ENCODE results near the gene CUX1. TPM values are rescaled to one million over a fixed set of nuclear protein-coding genes. Genes with fewer than 3 reads are reported as not detected.
"Not testable (repeated sequence)": the region's sequence is repeated elsewhere in the genome, so short reads cannot be mapped to it uniquely, and the experiment has no call there.

Gene CUX1
- total RNA-seq, 1 donor, result 99.1 TPM

DNA sequence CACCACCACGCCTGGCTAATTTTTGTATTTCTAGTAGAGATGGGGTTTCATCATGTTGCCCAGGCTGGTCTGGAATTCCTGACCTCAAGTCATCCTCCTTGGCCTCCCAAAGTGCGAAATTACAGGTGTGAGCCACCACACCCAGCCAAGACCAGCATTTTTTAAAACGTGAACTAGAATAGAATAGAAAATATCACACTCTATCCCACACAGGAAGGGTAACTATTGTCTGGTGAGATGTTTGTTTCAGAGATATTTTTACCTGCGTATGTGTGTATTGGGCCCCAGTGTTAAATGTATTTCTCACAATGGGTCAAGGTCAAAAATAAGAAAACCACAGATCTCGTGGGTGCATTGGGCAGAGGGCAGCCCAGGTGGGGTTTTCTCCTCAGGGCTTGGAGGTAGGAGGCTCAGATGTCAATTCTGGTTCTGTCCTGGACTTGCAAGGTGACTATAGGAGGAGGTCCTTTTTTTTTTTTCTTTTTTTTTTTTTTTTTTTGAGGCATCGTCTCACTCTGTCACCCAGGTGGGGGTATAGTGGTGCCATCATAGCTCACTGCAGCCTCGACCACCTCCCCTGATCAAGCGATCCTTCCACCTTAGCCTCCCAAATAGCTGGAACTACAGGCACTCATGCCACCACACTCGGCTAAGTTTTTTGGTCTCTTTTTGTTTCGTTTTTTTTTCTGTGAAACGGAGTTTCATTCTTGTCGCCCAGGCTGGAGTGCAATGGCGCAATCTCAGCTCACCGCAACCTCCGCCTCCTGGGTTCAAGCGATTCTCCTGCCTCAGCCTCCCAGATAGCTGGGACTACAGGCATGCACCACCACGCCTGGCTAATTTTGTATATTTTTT lies 488.2 kb downstream of the CUX1 start:
- no peak for DNase-seq (ENCODE audit: low read depth in 2 of 3, low spot score in 2 of 3)

DNA sequence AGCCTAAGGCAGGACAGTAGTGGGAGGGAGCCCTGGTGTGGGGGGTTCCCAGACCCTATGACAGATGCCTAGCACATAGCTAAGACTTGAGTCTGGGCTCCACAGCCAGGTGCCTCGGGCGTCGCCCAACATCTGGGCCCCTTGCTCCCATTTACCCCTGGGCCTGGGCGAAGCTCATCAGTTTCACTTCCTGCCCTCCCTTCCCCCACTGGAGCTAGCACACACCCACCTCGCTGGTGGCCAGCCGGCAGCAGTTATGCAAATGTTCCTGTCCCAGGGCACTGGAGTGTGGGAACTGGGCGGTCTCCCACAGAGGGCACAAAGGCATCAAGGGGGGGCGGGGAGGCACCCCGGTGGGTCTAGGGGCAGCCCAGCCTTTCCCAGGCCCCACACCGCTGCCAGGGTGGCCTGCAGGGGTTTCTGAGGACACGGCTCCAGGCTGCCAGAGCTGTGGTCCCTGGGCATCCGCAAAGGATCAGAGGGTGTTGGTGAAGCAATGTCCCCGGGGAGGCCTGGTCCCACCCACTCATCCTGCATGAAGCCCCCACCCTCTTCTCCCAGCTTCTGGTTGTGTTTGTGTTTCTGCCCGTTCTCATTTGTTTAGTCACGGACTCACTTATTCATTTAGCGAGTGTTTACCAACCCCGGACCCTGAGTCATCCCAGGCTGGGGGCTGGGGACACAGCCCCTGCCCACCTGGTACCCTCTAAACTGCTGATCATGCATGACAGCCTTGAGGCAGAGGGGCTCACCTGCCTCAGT lies 489.7 kb downstream of the CUX1 start:
- DNase-seq (ENCODE audit: low read depth in 2 of 3, low spot score in 2 of 3), result no peak

DNA sequence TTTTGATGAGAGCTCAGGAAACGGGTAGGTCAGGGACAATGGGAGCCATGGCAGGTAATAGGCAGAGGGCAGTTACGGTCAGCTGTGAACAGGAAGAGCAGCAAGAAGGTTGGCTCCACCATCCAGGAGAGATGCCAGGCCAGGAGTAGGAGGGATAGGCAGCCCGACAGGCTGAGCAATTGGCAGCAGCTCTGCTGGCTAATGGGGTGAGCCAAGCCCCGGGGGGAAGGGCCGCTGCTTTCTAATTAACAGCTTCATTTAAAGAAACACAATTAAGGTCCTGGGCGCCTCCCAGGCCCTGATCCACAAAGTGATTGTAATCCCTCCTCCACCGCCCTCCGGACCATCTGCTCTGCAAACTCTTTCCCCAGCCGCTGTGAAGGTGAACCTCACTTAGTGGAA lies 493.0 kb downstream of the CUX1 start:
- DNase-seq (ENCODE audit: low read depth in 2 of 3, low spot score in 2 of 3), result no peak

DNA sequence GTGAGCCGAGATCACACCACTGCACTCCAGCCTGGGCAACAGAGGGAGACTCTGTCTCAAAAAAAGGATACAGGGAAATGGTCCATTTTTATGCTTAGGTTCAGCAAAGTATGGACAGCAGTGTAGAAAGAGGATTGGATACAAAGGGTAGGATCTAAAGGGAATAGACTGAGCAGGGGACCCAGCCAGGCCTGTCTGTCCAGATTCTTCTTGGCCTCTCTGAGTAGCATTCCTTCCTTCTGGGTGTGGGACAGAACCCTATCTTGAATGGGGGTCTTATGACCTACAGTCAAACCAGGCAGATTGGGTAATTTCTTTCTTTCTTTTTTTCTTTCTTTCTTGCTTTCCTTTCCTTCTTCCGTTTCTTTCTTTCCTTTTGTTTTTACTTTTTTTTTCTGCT lies 494.9 kb downstream of the CUX1 start:
- DNase-seq (ENCODE audit: low read depth in 2 of 3, low spot score in 2 of 3), result no peak

DNA sequence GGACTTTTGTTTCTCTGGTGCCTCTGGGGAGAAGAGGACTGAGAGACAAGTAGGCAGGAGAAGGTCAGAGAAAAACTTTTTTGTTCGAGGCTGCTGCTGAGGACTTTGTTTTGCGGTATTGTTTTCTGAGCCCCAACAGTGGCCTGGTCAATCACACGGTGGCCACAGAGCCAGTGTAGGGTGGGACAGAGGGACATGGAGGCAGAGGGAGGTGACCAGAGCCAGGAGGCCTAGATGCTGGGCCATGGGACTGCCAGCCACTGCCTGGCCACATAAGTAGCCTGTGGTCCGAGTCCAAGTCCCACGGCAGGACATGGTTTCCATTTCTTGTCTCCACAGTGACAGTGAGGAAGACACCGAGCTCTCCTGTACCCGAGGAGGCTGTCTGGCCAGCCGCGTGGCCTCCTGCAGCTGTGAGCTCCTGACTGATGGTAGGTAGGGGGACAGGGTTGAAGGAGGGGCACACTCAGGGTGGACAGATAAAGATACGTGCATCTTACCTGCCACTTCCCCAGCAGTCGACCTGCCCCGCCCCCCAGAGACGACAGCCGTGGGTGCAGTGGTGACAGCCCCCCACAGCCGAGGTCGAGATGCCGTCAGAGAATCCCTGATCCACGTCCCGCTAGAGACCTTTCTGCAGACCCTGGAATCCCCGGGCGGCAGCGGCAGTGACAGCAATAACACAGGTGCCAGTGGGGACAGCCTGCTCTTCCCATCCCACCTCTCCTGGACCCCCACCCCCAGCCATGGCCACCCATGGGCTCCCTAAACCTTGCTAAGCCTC lies 496.8 kb downstream of the CUX1 start:
- DNase-seq (ENCODE audit: low read depth in 2 of 3, low spot score in 2 of 3), result no peak

DNA sequence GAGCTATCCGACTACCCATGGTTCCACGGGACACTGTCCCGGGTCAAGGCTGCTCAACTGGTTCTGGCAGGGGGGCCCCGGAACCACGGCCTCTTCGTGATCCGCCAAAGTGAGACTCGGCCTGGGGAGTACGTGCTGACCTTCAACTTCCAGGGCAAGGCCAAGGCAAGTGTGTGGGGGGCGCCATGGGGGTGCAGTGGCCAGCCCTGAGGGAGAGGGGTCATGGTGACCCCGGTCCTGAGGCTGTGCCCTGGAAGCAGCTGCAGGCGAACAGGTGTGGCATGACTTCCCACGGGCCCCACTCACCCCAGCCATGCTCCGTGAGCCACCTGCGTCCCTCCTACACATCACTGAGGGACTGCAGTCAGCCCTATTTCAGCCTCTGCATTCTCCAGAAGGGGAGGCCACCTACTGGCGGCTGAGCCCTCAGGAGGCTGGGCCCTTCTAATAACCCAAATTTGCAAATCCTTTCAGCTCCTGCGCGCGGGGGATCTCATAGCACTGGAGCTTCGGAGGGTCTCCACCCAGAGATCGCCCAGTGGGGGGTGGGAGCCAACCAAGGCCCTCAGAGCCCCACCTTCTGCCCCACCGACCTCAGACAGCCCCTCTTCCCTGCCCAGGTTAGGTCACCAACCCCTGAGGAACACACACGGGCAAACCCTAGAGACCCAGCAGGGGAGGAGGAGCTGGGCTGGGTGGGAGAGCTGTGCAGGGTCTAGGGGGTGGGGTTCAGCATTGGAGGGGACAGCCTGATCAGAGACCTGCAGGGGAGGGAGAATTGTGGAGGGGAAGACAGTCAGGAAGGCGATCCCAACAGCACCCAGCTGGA lies 500.0 kb downstream of the CUX1 start:
- DNase-seq (ENCODE audit: low read depth in 2 of 3, low spot score in 2 of 3), result no peak

DNA sequence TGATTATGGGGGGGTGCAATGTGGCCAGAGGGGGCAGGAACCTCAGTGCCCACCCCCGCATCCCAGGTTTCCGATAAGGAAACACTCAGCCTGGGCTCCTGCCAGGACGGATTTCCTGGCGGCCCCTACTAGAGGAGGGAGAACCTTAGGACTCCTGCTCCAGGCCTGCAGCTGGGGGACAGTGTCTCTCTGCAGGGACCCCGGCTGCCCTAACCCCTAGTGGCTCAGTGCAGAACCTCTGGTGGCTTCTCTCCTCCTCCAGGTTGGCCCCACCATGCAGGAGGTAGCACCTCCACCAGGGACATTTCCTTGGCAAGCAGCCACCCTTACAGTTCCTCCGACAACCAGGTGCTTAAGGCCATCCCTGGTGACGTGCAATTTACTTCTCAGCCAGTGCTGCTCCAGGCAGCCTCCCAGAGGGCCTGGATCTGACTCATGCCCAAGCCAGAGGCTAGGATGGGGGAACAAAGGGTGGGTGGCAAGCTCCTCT lies 501.1 kb downstream of the CUX1 start:
- no peak for DNase-seq (ENCODE audit: low read depth in 2 of 3, low spot score in 2 of 3)

DNA sequence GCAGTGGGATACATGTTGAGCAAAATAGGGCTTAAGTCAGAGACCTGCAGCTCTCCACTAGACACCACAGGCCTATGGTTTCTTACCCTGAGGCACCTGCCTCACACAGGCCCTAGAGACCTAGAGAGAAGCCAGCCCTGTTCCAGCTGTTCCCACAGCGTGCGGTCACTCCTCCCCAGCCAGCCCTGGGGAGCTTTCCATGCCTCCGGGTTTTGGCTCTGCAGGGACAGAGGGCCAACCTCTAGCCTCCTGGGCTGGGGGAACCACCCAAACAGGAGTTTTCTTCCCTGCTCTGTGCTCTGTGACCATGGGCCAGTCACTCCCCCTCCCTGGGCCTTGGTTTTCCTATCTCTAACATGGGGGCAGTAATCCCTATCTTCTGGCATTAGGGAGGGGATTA lies 502.2 kb downstream of the CUX1 start:
- no peak for DNase-seq (ENCODE audit: low read depth in 2 of 3, low spot score in 2 of 3)

DNA sequence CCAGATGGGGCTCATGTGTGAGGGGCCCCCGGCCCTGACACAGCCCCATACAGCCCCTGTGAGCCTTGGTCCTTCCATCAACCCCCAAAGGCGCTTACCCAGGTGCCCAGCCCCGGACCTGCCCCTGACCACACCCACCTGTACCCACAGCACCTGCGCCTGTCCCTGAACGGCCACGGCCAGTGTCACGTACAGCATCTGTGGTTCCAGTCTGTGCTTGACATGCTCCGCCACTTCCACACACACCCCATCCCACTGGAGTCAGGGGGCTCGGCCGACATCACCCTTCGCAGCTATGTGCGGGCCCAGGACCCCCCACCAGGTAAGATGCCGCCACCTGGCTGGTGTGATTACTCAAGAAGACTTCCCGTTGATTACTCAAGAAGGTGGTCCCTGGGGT lies 502.8 kb downstream of the CUX1 start:
- no peak for DNase-seq (ENCODE audit: low read depth in 2 of 3, low spot score in 2 of 3)

DNA sequence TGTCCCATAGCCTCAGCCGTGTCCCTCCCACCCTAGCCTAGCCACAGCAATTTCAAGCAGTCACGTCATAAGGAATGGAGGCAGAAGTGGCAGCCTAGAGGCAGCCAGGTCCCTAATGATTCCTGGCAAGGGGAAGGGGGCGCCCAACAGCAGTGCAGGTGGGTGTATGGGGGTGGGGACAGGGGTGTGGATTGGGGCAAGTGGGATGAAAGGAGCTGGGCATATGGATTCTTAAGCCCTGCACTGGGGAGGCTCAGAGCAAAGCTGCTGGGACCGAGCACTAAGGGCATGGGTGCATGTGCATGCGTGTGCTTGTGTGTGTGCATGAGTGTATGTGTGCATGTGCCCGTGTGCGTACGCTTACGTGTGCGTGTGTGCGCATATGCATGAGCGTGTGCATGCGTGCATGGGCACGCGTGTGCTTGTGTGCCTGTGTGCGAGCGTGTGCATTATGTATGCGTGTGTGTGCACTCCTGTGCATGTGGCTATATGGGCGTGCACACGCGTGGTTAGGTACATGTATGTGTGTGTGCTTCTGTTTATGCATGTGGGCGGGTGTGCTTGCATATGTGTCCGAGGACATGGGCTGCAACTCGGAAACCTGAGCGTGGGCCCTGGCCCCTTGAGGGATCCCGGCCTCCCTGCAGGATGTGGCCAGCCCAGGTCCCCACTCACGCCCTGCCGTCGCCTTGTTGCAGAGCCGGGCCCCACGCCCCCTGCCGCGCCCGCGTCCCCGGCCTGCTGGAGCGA lies 503.4 kb downstream of the CUX1 start:
- no peak for DNase-seq (ENCODE audit: low read depth in 2 of 3, low spot score in 2 of 3)

DNA sequence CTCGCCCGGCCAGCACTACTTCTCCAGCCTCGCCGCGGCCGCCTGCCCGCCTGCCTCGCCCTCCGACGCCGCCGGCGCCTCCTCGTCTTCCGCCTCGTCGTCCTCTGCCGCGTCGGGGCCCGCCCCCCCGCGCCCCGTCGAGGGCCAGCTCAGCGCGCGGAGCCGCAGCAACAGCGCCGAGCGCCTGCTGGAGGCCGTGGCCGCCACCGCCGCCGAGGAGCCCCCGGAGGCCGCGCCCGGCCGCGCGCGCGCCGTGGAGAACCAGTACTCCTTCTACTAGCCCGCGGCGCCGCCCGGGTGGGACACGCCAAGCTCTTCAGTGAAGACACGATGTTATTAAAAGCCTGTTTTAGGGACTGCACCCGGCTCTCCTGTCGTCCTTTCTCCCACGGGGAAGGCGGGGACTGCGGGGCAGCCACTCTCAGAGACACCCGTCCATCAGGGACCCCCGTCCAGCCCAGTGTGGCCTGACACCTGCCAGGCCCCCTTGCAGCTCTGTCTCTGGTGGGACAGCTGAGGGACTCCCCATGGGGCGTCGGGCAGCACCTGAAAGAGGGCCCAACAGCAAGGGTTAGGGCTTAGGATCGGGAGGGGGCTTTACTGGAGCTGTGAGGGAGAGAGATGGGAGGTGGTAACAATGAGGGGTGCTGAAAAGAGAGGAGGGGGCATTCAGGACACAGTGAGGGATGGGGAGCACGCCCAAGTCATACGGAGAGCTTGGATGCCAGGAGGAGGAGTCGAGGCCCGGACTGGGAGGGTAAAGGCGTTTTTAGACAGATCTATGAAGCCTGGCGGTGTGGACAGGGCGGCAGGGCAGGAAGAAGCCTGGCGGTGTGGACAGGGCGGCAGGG lies 504.1 kb downstream of the CUX1 start:
- peak in 1 of 3 donors; percentile 44 for DNase-seq (ENCODE audit: low read depth in 2 of 3, low spot score in 2 of 3)

DNA sequence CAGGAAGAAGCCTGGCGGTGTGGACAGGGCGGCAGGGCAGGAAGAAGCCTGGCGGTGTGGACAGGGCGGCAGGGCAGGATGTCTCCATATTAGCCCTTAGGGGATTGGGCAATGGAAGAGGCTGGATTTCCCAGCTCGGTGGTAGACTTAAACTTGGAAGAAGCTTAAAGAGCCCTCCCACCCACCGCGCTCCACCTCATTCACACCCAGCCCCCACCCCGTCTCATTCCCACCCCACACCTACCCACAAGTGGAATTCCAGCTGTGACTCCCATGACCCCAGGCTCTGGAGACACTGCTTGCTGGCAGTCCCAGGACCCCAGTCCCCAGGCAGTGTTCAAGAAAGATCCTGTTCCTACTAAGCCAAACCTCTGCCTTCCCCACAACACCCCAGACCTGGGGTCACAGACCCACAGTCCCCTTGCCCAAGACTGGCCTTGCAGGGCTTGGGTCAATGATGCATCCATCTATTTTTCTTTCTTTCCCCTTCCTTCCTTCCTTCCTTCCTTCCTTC lies 504.8 kb downstream of the CUX1 start:
- no peak for DNase-seq (ENCODE audit: low read depth in 2 of 3, low spot score in 2 of 3)

DNA sequence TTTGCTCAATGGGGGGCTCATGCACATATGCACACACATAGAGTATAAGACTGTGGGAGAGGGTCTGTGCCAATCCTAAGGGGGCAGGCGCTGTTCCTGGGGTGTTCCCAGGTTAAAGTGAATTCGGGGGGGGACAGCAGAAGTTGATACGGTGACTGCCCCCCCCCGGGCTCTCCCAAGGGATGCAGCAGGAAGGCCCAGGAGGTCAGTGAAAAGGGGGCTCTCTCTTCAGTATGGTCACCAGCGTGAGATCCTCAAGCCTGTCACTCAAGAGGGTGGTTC lies 506.4 kb downstream of the CUX1 start:
- no peak for DNase-seq (ENCODE audit: low read depth in 2 of 3, low spot score in 2 of 3)

DNA sequence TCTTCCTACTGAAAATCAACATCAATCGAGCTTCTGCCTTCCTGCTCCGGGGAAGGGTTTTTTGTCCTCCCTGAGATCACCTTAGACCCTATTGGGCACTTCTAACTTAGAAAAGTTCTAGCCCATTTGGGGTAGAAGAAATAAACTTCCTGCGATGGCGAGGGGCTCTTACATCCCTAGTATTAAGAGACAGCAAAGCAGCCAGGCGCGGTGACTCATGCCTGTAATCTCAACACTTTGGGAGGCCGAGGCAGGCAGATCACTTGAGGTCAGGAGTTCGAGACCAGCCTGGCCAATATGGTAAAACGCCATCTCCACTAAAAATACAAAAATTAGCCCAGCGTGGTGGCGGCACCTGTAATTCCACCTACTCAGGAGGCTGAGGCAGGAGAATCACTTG lies 507.7 kb downstream of the CUX1 start:
- not testable (repeated sequence) for DNase-seq (ENCODE audit: low read depth in 2 of 3, low spot score in 2 of 3)

DNA sequence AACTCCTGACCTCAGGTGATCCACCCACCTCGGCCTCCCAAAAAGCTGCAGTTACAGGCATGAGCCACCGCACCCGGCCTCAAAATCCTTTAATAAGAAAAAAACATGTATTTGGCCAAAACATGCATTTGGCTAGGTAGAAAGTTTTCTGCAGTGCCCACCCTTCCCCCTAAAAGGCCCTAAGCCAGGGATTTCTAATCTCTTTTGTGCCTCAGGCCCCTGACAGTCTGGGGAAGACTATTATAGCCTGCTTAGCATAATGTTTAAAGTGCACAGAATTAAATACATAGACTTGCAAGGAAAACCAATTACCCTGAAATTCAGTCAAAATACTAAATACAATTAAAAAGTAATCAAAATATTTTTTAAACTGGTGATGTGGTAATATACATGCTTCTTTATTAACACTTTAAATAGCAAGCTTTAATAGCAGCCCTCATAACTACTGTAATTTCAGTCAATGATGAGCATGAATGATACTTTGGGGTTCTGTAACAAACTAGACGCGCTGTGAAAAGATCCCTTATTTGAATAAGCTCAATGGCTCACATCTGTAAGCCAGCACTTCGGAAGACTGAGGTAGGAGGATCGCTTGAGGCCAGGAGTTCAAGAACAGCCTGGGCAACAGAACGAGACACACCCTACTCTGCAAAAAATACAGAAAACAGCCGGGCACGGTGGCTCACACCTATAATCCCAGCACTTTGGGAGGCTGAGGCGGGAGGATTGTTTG lies 508.9 kb downstream of the CUX1 start:
- DNase-seq (ENCODE audit: low read depth in 2 of 3, low spot score in 2 of 3), result no peak

DNA sequence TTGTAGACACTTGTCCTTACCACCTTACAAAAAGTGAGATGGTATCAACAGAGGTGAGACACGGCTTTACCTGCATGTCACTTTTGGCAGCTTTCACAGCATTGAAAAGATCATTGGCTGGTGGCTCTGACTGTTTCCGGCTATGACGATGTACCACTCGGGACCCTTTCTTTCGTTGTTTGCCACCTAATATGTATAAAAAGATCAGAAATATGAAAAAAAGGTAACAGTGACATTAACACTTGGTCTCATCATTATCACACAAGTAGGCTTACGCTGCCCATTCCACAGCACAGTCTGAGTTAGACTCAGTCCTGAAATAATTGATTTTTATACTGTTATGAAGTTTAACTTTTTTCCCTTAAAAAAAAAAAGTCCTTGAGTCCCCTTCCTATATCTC lies 509.8 kb downstream of the CUX1 start:
- DNase-seq (ENCODE audit: low read depth in 2 of 3, low spot score in 2 of 3), result not testable (repeated sequence)

DNA sequence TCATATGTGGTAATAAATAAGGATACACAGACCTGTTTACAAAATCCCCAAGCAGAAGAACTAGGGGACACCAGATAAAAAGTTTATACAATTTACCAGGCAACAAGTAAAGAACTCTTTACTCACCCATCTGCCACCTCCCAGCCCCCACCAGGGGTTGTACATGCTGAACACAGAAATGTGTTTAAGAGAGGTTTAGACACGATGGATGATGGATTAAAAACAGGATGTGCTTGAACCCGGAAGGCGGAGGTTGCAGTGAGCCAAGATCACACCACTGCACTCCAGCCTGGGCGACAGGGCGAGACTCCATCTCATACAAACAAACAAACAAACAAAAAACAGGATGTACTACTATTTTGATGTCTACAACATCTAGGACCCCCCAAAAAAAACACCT lies 511.4 kb downstream of the CUX1 start:
- DNase-seq (ENCODE audit: low read depth in 2 of 3, low spot score in 2 of 3), result not testable (repeated sequence)

DNA sequence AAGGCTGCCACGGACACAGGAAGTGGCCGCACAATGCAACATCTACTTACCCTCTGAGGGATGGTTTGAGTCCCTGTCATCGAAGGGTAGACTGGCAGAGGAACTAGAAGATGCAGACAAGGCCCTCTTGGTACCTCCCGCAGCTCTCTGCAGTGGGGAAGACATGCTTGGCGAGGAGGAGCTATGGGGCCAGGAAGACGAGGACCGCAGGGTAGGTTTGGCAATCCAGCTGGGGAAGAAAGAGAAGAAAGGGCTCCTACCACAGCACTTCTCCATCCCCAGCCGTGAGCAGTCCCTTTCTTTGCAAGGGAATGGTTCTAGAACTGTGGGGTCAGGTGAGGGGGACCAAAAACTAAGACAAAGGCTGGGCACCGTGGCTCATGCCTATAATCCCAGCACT lies 511.9 kb downstream of the CUX1 start:
- DNase-seq (ENCODE audit: low read depth in 2 of 3, low spot score in 2 of 3), result not testable (repeated sequence)
